IMR-90 (cell line): ENCODE data around the gene RDH16. TPM values are rescaled to one million over a fixed set of nuclear protein-coding genes. Genes with fewer than 3 reads are reported as not detected.
"Not testable (repeated sequence)": the region's sequence is repeated elsewhere in the genome, so short reads cannot be mapped to it uniquely, and the experiment has no call there.

Experiments used
- ATAC-seq: fragments of 200-7000 bp; cut with Tn5 transposase; 2 replicates; pipeline ENCODE4 v1.9.1; 2020; ENCODE audit warnings: low read depth, mild to moderate bottlenecking, moderate library complexity
- BruUV-seq: library from RNA; stranded (reverse); fragments of 400-500 nt; replicated peaks from 2 replicates; lab custom pipeline; 2021; lab: Mats Ljungman, UMichigan
- CTCF ChIA-PET: fragments of 300-600 bp; formaldehyde crosslinking; extraction: SDS; loops from one replicate; lab custom pipeline; 2021; ENCODE audit warnings: antibody characterized with exemption; lab: Yijun Ruan, JAX
- POLR2A ChIA-PET: fragments of 300-600 bp; sonication (Branson Sonifier 250); formaldehyde crosslinking; loops from one replicate; lab custom pipeline; 2022; ENCODE audit warnings: antibody characterized with exemption; ENCODE audit not compliant: unreplicated experiment; lab: Charles Lee
- DNase-seq: peaks from one replicate; pipeline ENCODE4 v3.0.0; 2013
- H2AFZ ChIP-seq: replicated peaks from 2 replicates; pipeline ENCODE3; 2013; ENCODE audit warnings: low read length, mild to moderate bottlenecking; ENCODE audit not compliant: poor library complexity
- H2AK5ac ChIP-seq: 2 replicates; pipeline ENCODE4 v1.6.1; 2013; ENCODE audit warnings: low read depth, low read length, inconsistent platforms
- H2AK9ac ChIP-seq: replicated peaks from 2 replicates; pipeline ENCODE3; 2013; ENCODE audit warnings: mild to moderate bottlenecking, low read depth, low read length, moderate library complexity; ENCODE audit not compliant: poor library complexity
- H2BK120ac ChIP-seq: 2 replicates; pipeline ENCODE4 v1.6.1; 2013; ENCODE audit warnings: low read depth, low read length, inconsistent platforms
- H2BK15ac ChIP-seq: 3 replicates; pipeline ENCODE4 v1.6.1; 2013; ENCODE audit warnings: low read depth, low read length, inconsistent platforms
- H2BK20ac ChIP-seq: 2 replicates; pipeline ENCODE4 v1.6.1; 2013; ENCODE audit warnings: low read depth, mild to moderate bottlenecking, inconsistent platforms, low read length, moderate library complexity
- H2BK5ac ChIP-seq: 2 replicates; pipeline ENCODE4 v1.6.1; 2013; ENCODE audit warnings: mild to moderate bottlenecking, low read depth, low read length, inconsistent platforms; ENCODE audit not compliant: poor library complexity, severe bottlenecking
- H3K14ac ChIP-seq: replicated peaks from 2 replicates; pipeline ENCODE4 v1.6.1; 2013; ENCODE audit warnings: low read depth, low read length, inconsistent platforms
- H3K18ac ChIP-seq: 2 replicates; pipeline ENCODE4 v1.6.1; 2013; ENCODE audit warnings: low read depth, low read length, control low read depth
- H3K23ac ChIP-seq: 2 replicates; pipeline ENCODE4 v1.6.1; 2013; ENCODE audit warnings: low read depth, low read length, inconsistent platforms
- H3K27ac ChIP-seq: 2 replicates; pipeline ENCODE4 v1.5.1; 2013; ENCODE audit warnings: mild to moderate bottlenecking, control low read depth, low read length; ENCODE audit not compliant: insufficient read depth
- H3K27me3 ChIP-seq: 2 replicates; pipeline ENCODE4 v1.6.1; 2013; ENCODE audit warnings: low read length; ENCODE audit not compliant: control insufficient read depth, insufficient read depth
- H3K36me3 ChIP-seq: 2 replicates; pipeline ENCODE4 v1.6.1; 2013; ENCODE audit warnings: low read length, mixed read lengths; ENCODE audit not compliant: control insufficient read depth, insufficient read depth
- H3K4ac ChIP-seq: 2 replicates; pipeline ENCODE4 v1.6.1; 2013; ENCODE audit warnings: low read depth, low read length, inconsistent platforms
- H3K4me1 ChIP-seq: 2 replicates; pipeline ENCODE4 v1.6.1; 2013; ENCODE audit warnings: low read length, mixed read lengths; ENCODE audit not compliant: control insufficient read depth, insufficient read depth
- H3K4me2 ChIP-seq: 2 replicates; pipeline ENCODE4 v1.6.1; 2013; ENCODE audit warnings: low read depth, mild to moderate bottlenecking, control low read depth, low read length, moderate library complexity
- H3K4me3 ChIP-seq: 2 replicates; pipeline ENCODE4 v1.5.1; 2013; ENCODE audit warnings: low read depth, mild to moderate bottlenecking, control low read depth, low read length, moderate library complexity; ENCODE audit not compliant: insufficient read depth
- H3K56ac ChIP-seq: 2 replicates; pipeline ENCODE4 v1.6.1; 2013; ENCODE audit warnings: low read length, inconsistent platforms; ENCODE audit not compliant: insufficient read depth; ENCODE audit errors: extremely low read depth
- H3K79me1 ChIP-seq, 2 experiments: 2 replicates each; pipeline ENCODE4 v1.6.1; 2013; ENCODE audit warnings: low read length in 2 of 2, inconsistent platforms in 1 of 2, low read depth in 1 of 2
- H3K9ac ChIP-seq: 2 replicates; pipeline ENCODE4 v1.6.1; 2013; ENCODE audit warnings: low read depth, low read length, control low read depth
- H3K9me1 ChIP-seq: 2 replicates; pipeline ENCODE4 v1.6.1; 2013; ENCODE audit warnings: low read length, inconsistent platforms; ENCODE audit not compliant: insufficient read depth
- H3K9me3 ChIP-seq: 2 replicates; pipeline ENCODE4 v1.6.1; 2013; ENCODE audit warnings: low read length; ENCODE audit not compliant: control insufficient read depth, insufficient read depth
- H4K20me1 ChIP-seq: 2 replicates; pipeline ENCODE4 v1.6.1; 2013; ENCODE audit warnings: low read length, inconsistent platforms; ENCODE audit not compliant: insufficient read depth
- H4K5ac ChIP-seq: 2 replicates; pipeline ENCODE4 v1.6.1; 2013; ENCODE audit warnings: mild to moderate bottlenecking, low read depth, low read length, control low read depth
- H4K8ac ChIP-seq, 2 experiments: 2 replicates each; pipeline ENCODE4 v1.6.1; 2013; ENCODE audit warnings: low read depth in 2 of 2, low read length in 2 of 2, control low read depth in 1 of 2, inconsistent platforms in 1 of 2
- H4K91ac ChIP-seq: 2 replicates; pipeline ENCODE4 v1.6.1; 2013; ENCODE audit warnings: low read depth, low read length, inconsistent platforms; ENCODE audit not compliant: insufficient read depth
- MAFK ChIP-seq: IDR thresholded peaks from 2 replicates; pipeline ENCODE4 v1.6.1; 2012; ENCODE audit warnings: low read depth, low read length, improper control_type of control experiment
- RAD21 ChIP-seq: IDR thresholded peaks from 2 replicates; pipeline ENCODE4 v1.6.1; 2012; ENCODE audit warnings: low read length, improper control_type of control experiment
- WGBS, 2 experiments: methylation state at CpG; one replicate each; pipeline versions ENCODE4 v1.1.5 to v1.1.7; 2013; ENCODE audit warnings: missing lambda C conversion rate in 2 of 2; ENCODE audit not compliant: insufficient read length in 1 of 2; ENCODE audit errors: extremely low coverage in 2 of 2; 5-methylcytosine and 5-hydroxymethylcytosine counted together
- dilution Hi-C: fragments of 300-500 bp; cut with HindIII; formaldehyde crosslinking; loops from one replicate; pipeline ENCODE4 v1.14.3; 2018; ENCODE audit warnings: low sequenced_read_pairs; ENCODE audit not compliant: unreplicated experiment
- in situ Hi-C: fragments of 300-500 bp; cut with MboI; formaldehyde crosslinking; loops from 3 replicates; pipeline ENCODE4 v1.14.3; 2019; ENCODE audit warnings: low sequenced_read_pairs, inconsistent platforms, mixed read lengths
- intact Hi-C: fragments of 100-400 bp; cut with micrococcal nuclease; formaldehyde crosslinking; loops from 2 replicates; pipeline ENCODE4 v1.10.0; 2022
- polyA plus RNA-seq, 3 experiments: library from polyadenylated mRNA; depleted of rRNA; stranded (reverse); fragments of >200 nt; gene quantifications; 2 replicates each; pipeline ENCODE4 v1.2.3, GENCODE V29; 2012; ENCODE audit warnings: low replicate concordance in 1 of 3
- total RNA-seq: library from RNA; depleted of rRNA; stranded (reverse); fragments of >200 nt; gene quantifications from 2 replicates; pipeline ENCODE4 v1.2.3, GENCODE V29; 2012

Gene RDH16
- total and polyA plus RNA-seq, 2 of the 4 experiments (the other 2 are of a cell fraction), result not detected

- DNase-seq, result no peak
- Histone ChIP-seq H2AK9ac (no peak overlapping the region), H3K18ac (no peak overlapping the region), H2BK20ac (no peak overlapping the region), H3K27me3 (peaks cover 8% of the 10 kb centered on the region; the same call in 1 of the 2 replicates), H2AFZ (no peak overlapping the region), H2BK120ac (no peak overlapping the region), H4K20me1 (no peaks in the 10 kb centered on the region), H3K4me2 (no peak overlapping the region), H3K9me1 (no peaks in the 10 kb centered on the region), H2AK5ac (no peak overlapping the region), H3K4ac (no peak overlapping the region), H3K56ac (no peak overlapping the region), H3K14ac (no peak overlapping the region), H3K23ac (no peak overlapping the region), H3K4me3 (no peak overlapping the region), H4K91ac (no peak overlapping the region), H2BK5ac (no peak overlapping the region), H3K36me3 (no peaks in the 10 kb centered on the region), H3K4me1 (peaks cover 6% of the 10 kb centered on the region), H2BK15ac (no peak overlapping the region), H3K9ac (no peak overlapping the region), H4K8ac (no peak overlapping the region), H3K27ac (no peak overlapping the region), H4K5ac (no peak overlapping the region), H3K79me1 (no peaks in the 10 kb centered on the region), H3K9me3 (no peaks in the 10 kb centered on the region)
- POLR2A ChIA-PET, result no interaction called here
- CTCF ChIA-PET, result no interaction called here
- no peak for ATAC-seq
- dilution Hi-C loops (no loop called here), intact Hi-C loops (no loop called here), in situ Hi-C loops (no loop called here)
- TF ChIP-seq MAFK (peak; percentile 26; the same call in 1 of the 2 replicates), RAD21 (no peak)
- BruUV-seq, result no TSS peak
- WGBS, 2 experiments, result no CpG with 5 or more reads among the region's 4 CpGs
Measured at GRCh38 chr12:56943878-56944277, 13.5 kb downstream of the RDH16 start.

GRCh38 chr12:56943374-56943773 is 14.0 kb downstream of the RDH16 start:
- H4K20me1 ChIP-seq, H2BK15ac ChIP-seq, BruUV-seq, H2BK20ac ChIP-seq, H2AFZ ChIP-seq, H3K27ac ChIP-seq, H2BK5ac ChIP-seq, H3K56ac ChIP-seq, H3K14ac ChIP-seq, CTCF ChIA-PET, H2BK120ac ChIP-seq, H2AK5ac ChIP-seq, H3K9me3 ChIP-seq, intact Hi-C loops, H3K4me3 ChIP-seq, H3K4me1 ChIP-seq, H3K79me1 ChIP-seq, H3K27me3 ChIP-seq, dilution Hi-C loops, H3K9ac ChIP-seq, H4K8ac ChIP-seq, H3K4me2 ChIP-seq, in situ Hi-C loops, H3K23ac ChIP-seq, H2AK9ac ChIP-seq, H4K91ac ChIP-seq, H3K36me3 ChIP-seq, ATAC-seq, H3K4ac ChIP-seq, H3K9me1 ChIP-seq, POLR2A ChIA-PET, H3K18ac ChIP-seq, DNase-seq, H4K5ac ChIP-seq: not testable (repeated sequence)
- WGBS, 2 experiments, result 40% methylated on average over 1 of the region's 1 CpG; no CpG with 5 or more reads in 1 of the 2 experiments
